ENCODE measurements around the gene SRPK1.

DNA sequence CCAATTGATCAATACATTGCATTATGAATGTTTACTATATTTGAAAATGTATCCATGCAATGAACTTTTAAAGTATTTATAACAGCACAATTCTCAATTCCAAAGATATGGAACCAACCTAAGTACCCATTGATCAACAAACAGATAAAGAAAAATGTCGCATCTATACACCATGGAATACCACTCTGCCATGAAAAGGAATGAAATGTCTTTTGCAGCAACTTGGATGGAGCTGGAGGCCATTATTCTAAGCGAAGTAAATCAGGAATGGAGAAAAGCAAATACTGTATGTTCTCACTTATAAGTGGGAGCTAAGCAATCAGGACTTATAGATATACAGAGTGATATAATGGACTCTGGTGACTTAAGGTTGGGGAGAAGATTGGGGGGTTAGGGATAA lies 22.9 kb downstream of the SRPK1 start:
- TF ChIP-seq, protein P1, sequence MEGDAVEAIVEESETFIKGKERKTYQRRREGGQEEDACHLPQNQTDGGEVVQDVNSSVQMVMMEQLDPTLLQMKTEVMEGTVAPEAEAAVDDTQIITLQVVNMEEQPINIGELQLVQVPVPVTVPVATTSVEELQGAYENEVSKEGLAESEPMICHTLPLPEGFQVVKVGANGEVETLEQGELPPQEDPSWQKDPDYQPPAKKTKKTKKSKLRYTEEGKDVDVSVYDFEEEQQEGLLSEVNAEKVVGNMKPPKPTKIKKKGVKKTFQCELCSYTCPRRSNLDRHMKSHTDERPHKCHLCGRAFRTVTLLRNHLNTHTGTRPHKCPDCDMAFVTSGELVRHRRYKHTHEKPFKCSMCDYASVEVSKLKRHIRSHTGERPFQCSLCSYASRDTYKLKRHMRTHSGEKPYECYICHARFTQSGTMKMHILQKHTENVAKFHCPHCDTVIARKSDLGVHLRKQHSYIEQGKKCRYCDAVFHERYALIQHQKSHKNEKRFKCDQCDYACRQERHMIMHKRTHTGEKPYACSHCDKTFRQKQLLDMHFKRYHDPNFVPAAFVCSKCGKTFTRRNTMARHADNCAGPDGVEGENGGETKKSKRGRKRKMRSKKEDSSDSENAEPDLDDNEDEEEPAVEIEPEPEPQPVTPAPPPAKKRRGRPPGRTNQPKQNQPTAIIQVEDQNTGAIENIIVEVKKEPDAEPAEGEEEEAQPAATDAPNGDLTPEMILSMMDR (IDR thresholded peaks at IDR 0.05; ENCODE audit: low read length): no peak
- TF ChIP-seq EZH2 (optimal IDR thresholded peaks at IDR 0.05; ENCODE audit: low read depth, low read length): no peak
